Astrocyte (in vitro differentiated cells and primary cell): Measurements from ENCODE around the gene ANKRD63.

Experiments used
- EZH2 ChIP-seq: IDR thresholded peaks from 2 replicates; pipeline ENCODE4 v1.6.1; 2012; ENCODE audit warnings: mild to moderate bottlenecking, low read length, inconsistent platforms; ENCODE audit not compliant: insufficient read depth
- TF ChIP-seq, protein P1 (sequence below): IDR thresholded peaks from 2 replicates; pipeline ENCODE4 v1.5.1; 2011; ENCODE audit warnings: low read depth, mild to moderate bottlenecking, inconsistent platforms, low read length, moderate library complexity; ENCODE audit not compliant: insufficient read depth

- TF ChIP-seq, protein P1, sequence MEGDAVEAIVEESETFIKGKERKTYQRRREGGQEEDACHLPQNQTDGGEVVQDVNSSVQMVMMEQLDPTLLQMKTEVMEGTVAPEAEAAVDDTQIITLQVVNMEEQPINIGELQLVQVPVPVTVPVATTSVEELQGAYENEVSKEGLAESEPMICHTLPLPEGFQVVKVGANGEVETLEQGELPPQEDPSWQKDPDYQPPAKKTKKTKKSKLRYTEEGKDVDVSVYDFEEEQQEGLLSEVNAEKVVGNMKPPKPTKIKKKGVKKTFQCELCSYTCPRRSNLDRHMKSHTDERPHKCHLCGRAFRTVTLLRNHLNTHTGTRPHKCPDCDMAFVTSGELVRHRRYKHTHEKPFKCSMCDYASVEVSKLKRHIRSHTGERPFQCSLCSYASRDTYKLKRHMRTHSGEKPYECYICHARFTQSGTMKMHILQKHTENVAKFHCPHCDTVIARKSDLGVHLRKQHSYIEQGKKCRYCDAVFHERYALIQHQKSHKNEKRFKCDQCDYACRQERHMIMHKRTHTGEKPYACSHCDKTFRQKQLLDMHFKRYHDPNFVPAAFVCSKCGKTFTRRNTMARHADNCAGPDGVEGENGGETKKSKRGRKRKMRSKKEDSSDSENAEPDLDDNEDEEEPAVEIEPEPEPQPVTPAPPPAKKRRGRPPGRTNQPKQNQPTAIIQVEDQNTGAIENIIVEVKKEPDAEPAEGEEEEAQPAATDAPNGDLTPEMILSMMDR, result no peak
- TF ChIP-seq EZH2, result no peak
Measured at GRCh38 chr15:40292246-40292645, 9.4 kb upstream of the ANKRD63 start.
